Measurements from ENCODE around the gene SRGAP2B.
A peak's percentile ranks its signal among the peaks of the same experiment; 100 is the strongest.
"Not testable (repeated sequence)": the region's sequence is repeated elsewhere in the genome, so short reads cannot be mapped to it uniquely, and the experiment has no call there.

SRGAP2B gene

DNA sequence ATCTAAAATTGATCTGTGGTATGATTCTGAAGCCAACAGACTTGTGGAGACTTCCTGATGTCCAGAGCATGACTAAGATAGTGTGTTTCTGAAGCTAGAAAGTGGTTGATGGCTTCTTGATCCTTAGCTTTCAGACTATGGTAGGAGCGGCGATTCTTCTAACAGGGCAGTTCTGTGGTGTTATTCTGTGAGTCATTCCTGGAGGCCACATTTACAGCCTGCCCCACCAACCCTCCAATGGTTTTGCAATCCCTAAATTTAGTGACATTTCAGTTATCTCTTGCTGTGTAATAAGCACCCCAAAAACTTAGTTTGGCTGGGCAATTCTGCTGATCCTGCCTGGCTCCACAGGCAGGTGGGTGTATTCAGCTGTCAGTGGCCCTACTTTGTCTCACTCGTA lies 24.7 kb upstream of the SRGAP2B start:
- not testable (repeated sequence) for H3K36me3 ChIP-seq (ENCODE audit: control insufficient read depth, insufficient read depth, low read length); H3K4me1 ChIP-seq (ENCODE audit: control insufficient read depth, insufficient read depth, low read length); H3K9me3 ChIP-seq (ENCODE audit: control insufficient read depth, insufficient read depth, low read depth, low read length); H3K9ac ChIP-seq (ENCODE audit: low read length); H3K4me3 ChIP-seq (ENCODE audit: low read depth, low read length); H3K27ac ChIP-seq (ENCODE audit: low read depth, low read length); H3K27me3 ChIP-seq (ENCODE audit: control insufficient read depth, insufficient read depth, low read length)

DNA sequence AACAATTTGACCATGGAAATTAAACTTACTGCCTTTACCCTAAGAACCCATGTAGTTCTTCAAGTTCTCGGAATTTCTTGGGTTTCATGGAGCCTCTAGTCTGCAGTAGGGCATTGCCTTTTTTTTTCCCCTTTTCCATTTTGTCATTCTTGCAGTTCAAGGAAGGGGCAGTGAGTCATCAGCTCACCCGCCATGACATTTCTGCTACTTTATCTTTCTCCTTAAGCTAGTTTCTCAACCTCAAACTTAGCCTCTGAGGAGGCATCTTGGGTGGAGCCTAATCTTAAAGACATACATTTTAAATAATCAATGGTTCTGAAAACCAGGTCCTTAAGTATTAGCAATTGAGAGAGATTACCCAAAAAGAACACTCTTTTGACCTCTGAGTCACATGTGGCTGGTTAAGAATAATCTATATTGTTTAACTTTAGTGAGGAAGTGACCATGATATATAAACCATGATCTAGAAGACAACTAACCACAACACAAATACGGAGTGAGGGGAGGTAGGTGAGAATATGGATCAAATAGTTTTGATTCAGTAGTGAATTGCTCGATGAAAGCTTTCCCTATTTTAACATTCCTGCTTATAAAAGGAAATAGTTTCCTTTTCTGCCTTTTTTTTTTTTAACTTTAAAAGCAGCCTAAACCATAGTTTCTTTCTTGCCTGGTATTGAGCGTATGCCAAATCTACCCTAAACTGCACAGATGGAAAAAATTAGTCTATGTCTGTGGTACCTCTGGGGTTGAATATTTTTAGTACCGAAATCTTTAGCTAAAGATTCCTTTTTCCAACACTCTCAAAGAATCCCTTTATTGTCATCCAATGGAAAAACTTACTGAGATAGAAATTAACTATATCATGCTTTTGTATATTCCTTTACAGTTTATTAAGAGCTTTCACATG lies 20.7 kb upstream of the SRGAP2B start:
- not testable (repeated sequence) for H3K9me3 ChIP-seq (ENCODE audit: control insufficient read depth, insufficient read depth, low read depth, low read length); H3K4me1 ChIP-seq (ENCODE audit: control insufficient read depth, insufficient read depth, low read length); H3K36me3 ChIP-seq (ENCODE audit: control insufficient read depth, insufficient read depth, low read length); H3K4me3 ChIP-seq (ENCODE audit: low read depth, low read length); H3K9ac ChIP-seq (ENCODE audit: low read length); H3K27ac ChIP-seq (ENCODE audit: low read depth, low read length); H3K27me3 ChIP-seq (ENCODE audit: control insufficient read depth, insufficient read depth, low read length)

DNA sequence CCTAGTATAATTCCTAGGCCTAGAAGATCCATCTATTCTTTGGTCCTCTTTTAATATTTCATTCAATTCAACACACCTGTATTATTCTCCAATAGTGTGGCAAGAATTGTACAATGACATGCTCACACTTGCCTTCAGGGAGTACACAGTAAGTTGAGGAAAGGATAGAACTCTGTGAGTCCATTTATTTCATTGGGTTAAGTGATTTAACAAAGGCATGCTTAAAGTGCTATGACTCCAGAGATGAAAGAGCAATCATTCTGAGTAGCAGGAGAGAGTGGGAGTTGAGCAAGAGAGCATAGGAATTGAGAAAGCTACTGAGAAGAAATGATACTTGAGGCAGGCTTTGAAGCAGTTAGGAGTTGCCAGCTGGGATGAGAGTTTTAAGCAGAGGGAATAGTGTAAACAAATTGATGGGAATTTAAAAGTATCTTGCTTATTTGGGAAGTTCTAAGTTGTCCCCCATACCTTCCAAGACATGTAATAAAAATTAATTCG lies 19.5 kb upstream of the SRGAP2B start:
- not testable (repeated sequence) for H3K36me3 ChIP-seq (ENCODE audit: control insufficient read depth, insufficient read depth, low read length); H3K9me3 ChIP-seq (ENCODE audit: control insufficient read depth, insufficient read depth, low read depth, low read length); H3K4me1 ChIP-seq (ENCODE audit: control insufficient read depth, insufficient read depth, low read length); H3K9ac ChIP-seq (ENCODE audit: low read length); H3K27ac ChIP-seq (ENCODE audit: low read depth, low read length); H3K27me3 ChIP-seq (ENCODE audit: control insufficient read depth, insufficient read depth, low read length); H3K4me3 ChIP-seq (ENCODE audit: low read depth, low read length)

DNA sequence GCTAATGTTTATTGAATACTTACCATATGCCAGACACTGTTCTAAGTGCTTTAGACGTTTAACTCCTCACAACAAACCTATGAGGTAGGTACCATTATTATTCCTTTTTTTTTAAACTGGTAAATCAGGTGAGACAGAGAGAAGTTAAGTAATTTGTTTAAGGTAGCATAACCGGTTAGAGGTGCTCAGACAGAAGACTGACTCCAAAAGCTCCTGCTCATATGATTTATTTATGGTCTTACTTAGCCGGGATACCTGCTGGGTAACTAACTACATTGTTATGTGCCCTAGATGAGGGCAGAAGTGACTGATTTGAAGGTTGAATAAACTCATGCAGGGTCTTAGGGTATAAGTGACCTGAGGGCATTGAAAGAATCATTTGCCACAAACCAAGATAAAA lies 17.6 kb upstream of the SRGAP2B start:
- not testable (repeated sequence) for H3K9me3 ChIP-seq (ENCODE audit: control insufficient read depth, insufficient read depth, low read depth, low read length); H3K36me3 ChIP-seq (ENCODE audit: control insufficient read depth, insufficient read depth, low read length); H3K9ac ChIP-seq (ENCODE audit: low read length); H3K4me3 ChIP-seq (ENCODE audit: low read depth, low read length); H3K27me3 ChIP-seq (ENCODE audit: control insufficient read depth, insufficient read depth, low read length); H3K27ac ChIP-seq (ENCODE audit: low read depth, low read length); H3K4me1 ChIP-seq (ENCODE audit: control insufficient read depth, insufficient read depth, low read length)

DNA sequence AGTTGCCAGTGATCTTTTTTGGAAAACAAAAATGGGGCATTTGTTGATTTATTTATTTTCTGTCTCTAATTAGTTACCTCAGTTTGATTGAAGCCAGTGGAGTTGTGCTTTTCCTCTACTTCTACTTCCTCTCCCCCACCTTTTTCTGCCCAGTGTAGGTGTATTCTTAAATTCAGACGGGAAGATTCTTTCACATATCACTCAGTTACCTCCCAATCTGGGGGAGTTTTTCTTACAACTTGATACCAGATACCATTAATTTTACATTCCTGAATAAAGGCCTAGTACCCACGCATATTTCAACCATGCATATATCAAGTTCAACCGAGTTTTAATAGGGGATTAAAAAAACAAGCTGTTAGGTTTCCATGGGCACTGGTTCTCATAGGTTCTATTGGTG lies 16.5 kb upstream of the SRGAP2B start:
- H3K27ac ChIP-seq (ENCODE audit: low read depth, low read length); H3K27me3 ChIP-seq (ENCODE audit: control insufficient read depth, insufficient read depth, low read length); H3K9ac ChIP-seq (ENCODE audit: low read length): not testable (repeated sequence)

DNA sequence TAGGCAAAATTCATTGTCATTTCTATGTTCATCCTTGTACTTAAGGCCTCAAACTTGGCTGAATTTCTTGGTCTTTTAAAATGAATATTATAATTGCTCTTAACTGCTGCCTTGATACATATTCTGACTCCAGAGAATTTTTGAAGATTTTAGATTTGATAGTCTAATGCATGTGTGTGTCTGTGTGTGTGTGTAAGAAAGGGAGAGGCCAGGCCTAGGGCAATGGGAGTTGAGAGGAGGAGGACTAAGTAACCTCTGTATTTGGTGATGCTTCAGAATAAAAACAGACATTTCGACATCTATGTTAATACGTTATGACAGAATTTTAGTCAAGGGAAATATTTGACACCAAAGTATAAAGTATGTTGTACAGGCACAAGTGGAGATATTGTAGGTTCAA lies 8.2 kb upstream of the SRGAP2B start:
- not testable (repeated sequence) for H3K36me3 ChIP-seq (ENCODE audit: control insufficient read depth, insufficient read depth, low read length); H3K9me3 ChIP-seq (ENCODE audit: control insufficient read depth, insufficient read depth, low read depth, low read length); H3K4me3 ChIP-seq (ENCODE audit: low read depth, low read length); H3K27me3 ChIP-seq (ENCODE audit: control insufficient read depth, insufficient read depth, low read length); H3K4me1 ChIP-seq (ENCODE audit: control insufficient read depth, insufficient read depth, low read length); H3K9ac ChIP-seq (ENCODE audit: low read length); H3K27ac ChIP-seq (ENCODE audit: low read depth, low read length)

More for the DNA sequence above, 16.5 kb upstream of the SRGAP2B start:
- not testable (repeated sequence) for H3K9me3 ChIP-seq (ENCODE audit: control insufficient read depth, insufficient read depth, low read depth, low read length); H3K4me1 ChIP-seq (ENCODE audit: control insufficient read depth, insufficient read depth, low read length); H3K4me3 ChIP-seq (ENCODE audit: low read depth, low read length); H3K36me3 ChIP-seq (ENCODE audit: control insufficient read depth, insufficient read depth, low read length)

DNA sequence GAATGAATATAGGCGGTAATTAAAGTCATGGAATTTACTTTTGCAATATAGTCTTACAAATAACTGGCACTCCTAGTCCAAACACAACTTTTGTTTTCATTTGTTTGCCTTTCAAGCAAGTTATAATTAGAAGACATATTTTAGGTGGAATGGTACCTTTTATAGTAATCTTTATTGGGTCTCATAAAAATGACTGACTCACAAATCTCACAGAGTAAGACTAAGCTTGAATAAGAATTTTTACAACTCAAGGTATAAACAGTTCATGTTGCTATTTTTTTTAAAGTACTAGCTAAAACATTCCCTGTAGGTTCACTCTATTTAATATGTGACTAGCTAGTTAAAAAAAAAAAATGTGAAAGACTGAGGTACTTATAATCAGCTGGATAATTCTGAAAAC lies 6.6 kb upstream of the SRGAP2B start:
- not testable (repeated sequence) for H3K27me3 ChIP-seq (ENCODE audit: control insufficient read depth, insufficient read depth, low read length); H3K4me3 ChIP-seq (ENCODE audit: low read depth, low read length); H3K9me3 ChIP-seq (ENCODE audit: control insufficient read depth, insufficient read depth, low read depth, low read length); H3K27ac ChIP-seq (ENCODE audit: low read depth, low read length); H3K4me1 ChIP-seq (ENCODE audit: control insufficient read depth, insufficient read depth, low read length); H3K36me3 ChIP-seq (ENCODE audit: control insufficient read depth, insufficient read depth, low read length); H3K9ac ChIP-seq (ENCODE audit: low read length)

DNA sequence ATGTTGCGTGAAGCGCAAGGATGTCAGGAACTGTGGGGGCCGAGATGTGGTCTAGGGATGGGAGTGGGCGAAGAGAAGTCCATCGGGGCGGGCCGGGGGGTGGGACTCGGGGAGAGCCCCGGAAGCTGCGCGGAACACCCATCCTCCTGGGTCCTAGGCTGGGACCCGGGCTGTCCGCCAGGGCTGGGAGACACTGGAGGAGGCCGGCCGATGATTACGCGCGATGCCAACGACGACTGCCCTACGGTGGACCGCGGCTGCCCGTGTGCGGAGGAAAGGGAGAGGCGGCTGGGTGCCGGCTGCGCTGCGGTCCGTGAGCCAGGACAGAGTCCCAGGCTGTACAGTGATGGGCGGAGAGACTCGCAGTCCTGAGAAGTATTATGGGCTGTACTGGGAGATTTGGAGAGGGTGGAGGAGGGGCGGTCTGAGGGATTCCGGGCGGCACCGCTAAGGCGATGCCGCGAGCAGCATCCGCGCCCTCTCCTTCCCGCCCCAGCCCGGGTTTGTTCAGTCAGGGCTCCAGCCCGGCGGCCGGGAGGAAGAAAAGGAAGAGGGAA lies 395 bp downstream of the SRGAP2B start:
- H3K27me3 ChIP-seq (ENCODE audit: control insufficient read depth, insufficient read depth, low read length); H3K36me3 ChIP-seq (ENCODE audit: control insufficient read depth, insufficient read depth, low read length); H3K4me1 ChIP-seq (ENCODE audit: control insufficient read depth, insufficient read depth, low read length); H3K9me3 ChIP-seq (ENCODE audit: control insufficient read depth, insufficient read depth, low read depth, low read length); H3K27ac ChIP-seq (ENCODE audit: low read depth, low read length): not testable (repeated sequence)
- peak overlapping the region; percentile 53 for H3K4me3 ChIP-seq (ENCODE audit: low read depth, low read length)
- peak overlapping the region; percentile 44 for H3K9ac ChIP-seq (ENCODE audit: low read length)

DNA sequence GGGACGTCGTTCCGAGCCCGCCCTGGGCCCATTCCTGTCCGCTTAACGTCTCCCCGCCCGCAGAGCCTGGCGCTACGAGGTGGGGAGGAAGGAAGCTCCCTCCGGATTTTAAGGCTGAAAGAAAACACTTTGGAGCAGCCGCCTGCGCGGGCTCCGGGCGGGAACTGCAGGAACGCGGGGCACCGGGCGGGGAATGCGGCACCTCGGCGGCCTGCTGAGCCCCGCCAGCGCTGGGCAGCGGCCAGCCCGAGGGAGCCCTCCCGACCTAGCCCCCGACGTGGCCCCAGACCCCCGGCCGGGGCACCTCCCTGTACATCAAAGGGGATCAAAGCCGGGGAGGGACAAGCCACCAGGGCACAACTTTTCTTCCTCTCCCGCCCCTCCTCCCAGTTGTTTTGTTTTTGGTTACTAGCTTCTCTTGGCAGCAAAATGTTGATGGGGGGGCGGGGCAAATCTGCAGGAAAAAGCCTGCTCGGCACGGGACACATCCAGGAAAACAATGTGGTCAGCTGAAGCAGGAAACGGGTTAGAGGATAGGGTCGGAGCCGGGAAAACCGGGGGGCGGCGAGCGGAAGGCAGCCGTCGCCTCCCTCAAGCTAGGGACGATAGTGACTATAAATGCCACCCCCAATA lies 1.5 kb downstream of the SRGAP2B start:
- H3K4me1 ChIP-seq (ENCODE audit: control insufficient read depth, insufficient read depth, low read length); H3K9ac ChIP-seq (ENCODE audit: low read length); H3K27me3 ChIP-seq (ENCODE audit: control insufficient read depth, insufficient read depth, low read length); H3K36me3 ChIP-seq (ENCODE audit: control insufficient read depth, insufficient read depth, low read length); H3K27ac ChIP-seq (ENCODE audit: low read depth, low read length); H3K9me3 ChIP-seq (ENCODE audit: control insufficient read depth, insufficient read depth, low read depth, low read length): not testable (repeated sequence)
- H3K4me3 ChIP-seq (ENCODE audit: low read depth, low read length): peak overlapping the region; percentile 50

DNA sequence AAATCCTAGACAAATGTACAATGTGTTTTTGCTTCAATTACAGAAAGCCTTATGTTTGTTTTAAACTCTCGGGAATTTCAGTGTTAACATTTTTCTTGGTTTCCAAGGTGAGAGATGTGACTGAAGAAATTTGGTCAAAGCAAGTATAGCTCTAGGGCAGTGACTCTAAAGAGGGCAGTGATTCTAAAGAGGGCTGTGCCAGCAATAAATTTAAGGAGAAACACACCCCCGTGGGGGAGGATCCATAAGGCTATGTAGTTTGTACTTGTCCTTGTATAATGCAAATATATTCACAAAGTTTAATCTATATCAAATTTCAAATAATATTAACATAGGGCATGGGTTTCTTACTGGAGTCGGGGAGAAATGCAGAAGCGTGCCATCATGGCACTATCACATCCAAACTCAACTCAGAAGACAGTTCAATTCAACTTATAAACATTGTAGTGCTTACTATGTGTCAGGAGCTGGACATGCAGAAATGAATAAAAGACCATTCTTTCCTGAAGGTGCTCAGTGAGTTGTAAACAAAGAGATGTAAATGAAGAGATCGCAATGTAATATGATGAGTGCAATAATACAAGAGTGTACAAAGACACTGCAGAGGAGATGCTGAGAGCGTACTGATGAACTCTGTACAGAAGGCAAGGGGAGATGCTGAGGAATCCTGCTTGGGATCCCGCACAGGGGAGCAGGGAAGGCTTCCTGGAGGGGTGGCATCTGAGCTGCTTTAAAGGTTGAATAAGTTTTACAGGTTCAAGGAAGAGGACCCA lies 12.5 kb downstream of the SRGAP2B start:
- not testable (repeated sequence) for H3K9ac ChIP-seq (ENCODE audit: low read length); H3K9me3 ChIP-seq (ENCODE audit: control insufficient read depth, insufficient read depth, low read depth, low read length); H3K4me3 ChIP-seq (ENCODE audit: low read depth, low read length); H3K36me3 ChIP-seq (ENCODE audit: control insufficient read depth, insufficient read depth, low read length); H3K4me1 ChIP-seq (ENCODE audit: control insufficient read depth, insufficient read depth, low read length); H3K27me3 ChIP-seq (ENCODE audit: control insufficient read depth, insufficient read depth, low read length); H3K27ac ChIP-seq (ENCODE audit: low read depth, low read length)

DNA sequence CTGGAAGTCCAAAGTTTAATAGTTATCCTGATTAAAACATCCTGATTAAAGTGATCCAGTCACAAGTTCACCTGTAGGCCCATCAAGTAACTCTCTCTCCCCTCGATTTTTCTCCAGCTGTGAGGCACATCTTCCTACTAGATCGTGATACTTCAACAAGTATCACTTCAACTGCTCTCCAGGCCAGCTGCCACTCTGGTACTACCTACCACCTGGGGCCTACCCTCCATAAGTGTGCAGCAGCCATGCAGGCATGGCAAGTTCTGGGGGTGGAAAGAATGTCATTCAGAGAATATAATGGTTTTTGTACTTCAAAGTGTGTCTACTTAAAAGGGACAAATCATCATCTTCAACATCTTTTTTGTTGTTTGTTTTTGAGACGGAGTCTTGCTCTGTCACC lies 14.9 kb downstream of the SRGAP2B start:
- not testable (repeated sequence) for H3K9ac ChIP-seq (ENCODE audit: low read length); H3K36me3 ChIP-seq (ENCODE audit: control insufficient read depth, insufficient read depth, low read length); H3K4me1 ChIP-seq (ENCODE audit: control insufficient read depth, insufficient read depth, low read length); H3K27ac ChIP-seq (ENCODE audit: low read depth, low read length); H3K9me3 ChIP-seq (ENCODE audit: control insufficient read depth, insufficient read depth, low read depth, low read length); H3K27me3 ChIP-seq (ENCODE audit: control insufficient read depth, insufficient read depth, low read length); H3K4me3 ChIP-seq (ENCODE audit: low read depth, low read length)

All from HUES6 (cell line).